ENCODE measurements around the gene COX18. TPM values are rescaled to one million over a fixed set of nuclear protein-coding genes. Genes with fewer than 3 reads are reported as not detected.

Gene COX18
- total and polyA plus RNA-seq, 2 of the 4 experiments (the other 2 are of a cell fraction), result 8.0 to 22.0 TPM

DNA sequence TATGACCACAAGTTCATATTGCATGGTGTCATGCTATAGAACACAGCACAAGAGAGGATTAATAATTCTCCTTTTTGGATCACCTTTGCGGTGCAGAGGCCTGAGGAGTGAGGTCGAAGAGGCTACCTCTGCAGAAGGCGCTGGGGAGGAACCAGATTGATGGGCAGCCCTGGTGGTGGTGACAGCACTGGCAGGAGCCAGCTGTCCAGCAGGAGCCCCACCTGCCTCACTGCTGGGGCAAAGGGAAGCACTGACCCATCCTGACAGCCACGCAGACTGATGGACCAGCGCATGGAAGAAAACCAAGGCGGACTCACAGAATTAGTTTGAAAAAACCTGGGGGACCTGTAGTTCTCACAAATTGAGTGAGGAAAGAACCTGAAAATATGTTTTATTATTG, 50.9 kb downstream of the COX18 start:
- H2BK20ac ChIP-seq (ENCODE audit: low read depth, low read length), result no peak overlapping the region
- no peak overlapping the region for H2BK15ac ChIP-seq (ENCODE audit: low read depth, low read length)
- TF ChIP-seq MAFK (IDR thresholded peaks at IDR 0.05; ENCODE audit: low read depth, low read length) (no peak), MXI1 (IDR thresholded peaks at IDR 0.05; ENCODE audit: borderline replicate concordance, low read depth, low read length) (no peak), FOS (IDR thresholded peaks at IDR 0.05; ENCODE audit: low read depth, low read length) (no peak), RAD21 (IDR thresholded peaks at IDR 0.05; ENCODE audit: low read length) (no peak), CHD1 (IDR thresholded peaks at IDR 0.05; ENCODE audit: low read depth, low read length) (no peak), CEBPB (IDR thresholded peaks at IDR 0.05; ENCODE audit: low read depth, low read length) (no peak), POLR2A (IDR thresholded peaks at IDR 0.05; ENCODE audit: low read depth, low read length) (no peak), RFX5 (IDR thresholded peaks at IDR 0.05; ENCODE audit: low read depth, low read length) (no peak), BHLHE40 (IDR thresholded peaks at IDR 0.05; ENCODE audit: low read depth, low read length) (no peak), MAZ (IDR thresholded peaks at IDR 0.05; ENCODE audit: borderline replicate concordance, low read depth, low read length) (no peak), RCOR1 (IDR thresholded peaks at IDR 0.05; ENCODE audit: insufficient replicate concordance, low read length) (no peak), NFE2L2 (IDR thresholded peaks at IDR 0.05; ENCODE audit: low read depth, low read length) (no peak), SMC3 (IDR thresholded peaks at IDR 0.05; ENCODE audit: low read depth, low read length) (no peak)
- TF ChIP-seq, protein P1, sequence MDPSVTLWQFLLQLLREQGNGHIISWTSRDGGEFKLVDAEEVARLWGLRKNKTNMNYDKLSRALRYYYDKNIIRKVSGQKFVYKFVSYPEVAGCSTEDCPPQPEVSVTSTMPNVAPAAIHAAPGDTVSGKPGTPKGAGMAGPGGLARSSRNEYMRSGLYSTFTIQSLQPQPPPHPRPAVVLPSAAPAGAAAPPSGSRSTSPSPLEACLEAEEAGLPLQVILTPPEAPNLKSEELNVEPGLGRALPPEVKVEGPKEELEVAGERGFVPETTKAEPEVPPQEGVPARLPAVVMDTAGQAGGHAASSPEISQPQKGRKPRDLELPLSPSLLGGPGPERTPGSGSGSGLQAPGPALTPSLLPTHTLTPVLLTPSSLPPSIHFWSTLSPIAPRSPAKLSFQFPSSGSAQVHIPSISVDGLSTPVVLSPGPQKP (IDR thresholded peaks at IDR 0.05; ENCODE audit: borderline replicate concordance, low read depth, low read length), result no peak
- TF ChIP-seq, protein P2, sequence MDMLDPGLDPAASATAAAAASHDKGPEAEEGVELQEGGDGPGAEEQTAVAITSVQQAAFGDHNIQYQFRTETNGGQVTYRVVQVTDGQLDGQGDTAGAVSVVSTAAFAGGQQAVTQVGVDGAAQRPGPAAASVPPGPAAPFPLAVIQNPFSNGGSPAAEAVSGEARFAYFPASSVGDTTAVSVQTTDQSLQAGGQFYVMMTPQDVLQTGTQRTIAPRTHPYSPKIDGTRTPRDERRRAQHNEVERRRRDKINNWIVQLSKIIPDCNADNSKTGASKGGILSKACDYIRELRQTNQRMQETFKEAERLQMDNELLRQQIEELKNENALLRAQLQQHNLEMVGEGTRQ (IDR thresholded peaks at IDR 0.05; ENCODE audit: low read depth, low read length), result no peak
- TF ChIP-seq, protein P3, sequence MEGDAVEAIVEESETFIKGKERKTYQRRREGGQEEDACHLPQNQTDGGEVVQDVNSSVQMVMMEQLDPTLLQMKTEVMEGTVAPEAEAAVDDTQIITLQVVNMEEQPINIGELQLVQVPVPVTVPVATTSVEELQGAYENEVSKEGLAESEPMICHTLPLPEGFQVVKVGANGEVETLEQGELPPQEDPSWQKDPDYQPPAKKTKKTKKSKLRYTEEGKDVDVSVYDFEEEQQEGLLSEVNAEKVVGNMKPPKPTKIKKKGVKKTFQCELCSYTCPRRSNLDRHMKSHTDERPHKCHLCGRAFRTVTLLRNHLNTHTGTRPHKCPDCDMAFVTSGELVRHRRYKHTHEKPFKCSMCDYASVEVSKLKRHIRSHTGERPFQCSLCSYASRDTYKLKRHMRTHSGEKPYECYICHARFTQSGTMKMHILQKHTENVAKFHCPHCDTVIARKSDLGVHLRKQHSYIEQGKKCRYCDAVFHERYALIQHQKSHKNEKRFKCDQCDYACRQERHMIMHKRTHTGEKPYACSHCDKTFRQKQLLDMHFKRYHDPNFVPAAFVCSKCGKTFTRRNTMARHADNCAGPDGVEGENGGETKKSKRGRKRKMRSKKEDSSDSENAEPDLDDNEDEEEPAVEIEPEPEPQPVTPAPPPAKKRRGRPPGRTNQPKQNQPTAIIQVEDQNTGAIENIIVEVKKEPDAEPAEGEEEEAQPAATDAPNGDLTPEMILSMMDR (conservative IDR thresholded peaks at IDR 0.05; ENCODE audit: low read depth, low read length), result no peak
- H3K9ac ChIP-seq (ENCODE audit: low read depth, low read length), result no peak overlapping the region
- H2BK120ac ChIP-seq (ENCODE audit: low read depth, low read length), result no peak overlapping the region
- H2AK5ac ChIP-seq (ENCODE audit: low read depth, low read length), result no peak overlapping the region
- no peak overlapping the region for H2BK5ac ChIP-seq (ENCODE audit: low read depth, low read length, poor library complexity, severe bottlenecking)
- H3K9me1 ChIP-seq (ENCODE audit: insufficient read depth, low read length), result no peaks in the 10 kb centered on the region
- H3K4me3 ChIP-seq (ENCODE audit: insufficient read depth, low read depth, low read length), result no peak overlapping the region
- H4K8ac ChIP-seq (ENCODE audit: low read depth in 2 of 2, low read length in 2 of 2), result no peak overlapping the region
- ATAC-seq (ENCODE audit: low read depth) (no peak), DNase-seq (no peak)
- no peaks in the 10 kb centered on the region for H4K20me1 ChIP-seq (ENCODE audit: insufficient read depth, low read length)
- H3K23ac ChIP-seq (ENCODE audit: low read depth, low read length), result no peak overlapping the region
- H3K27me3 ChIP-seq (ENCODE audit: control insufficient read depth, insufficient read depth, low read length), result no peaks in the 10 kb centered on the region; the same call in 1 of the 2 replicates
- H3K4me1 ChIP-seq (ENCODE audit: control insufficient read depth, insufficient read depth, low read length), result no peaks in the 10 kb centered on the region
- intact Hi-C loops (cut with micrococcal nuclease) (loop anchor here (2.0 kb wide), 1 partner anchor 722 kb away; no protein-coding TSS in a partner anchor), dilution Hi-C loops (cut with HindIII; ENCODE audit: low sequenced_read_pairs, unreplicated experiment) (no loop called here), in situ Hi-C loops (cut with MboI; ENCODE audit: low sequenced_read_pairs) (loop anchor here (5.0 kb wide), 2 partner anchors 311 to 511 kb away; no protein-coding TSS in a partner anchor)
- H3K4me2 ChIP-seq (ENCODE audit: low read depth, low read length), result no peak overlapping the region
- no peak overlapping the region for H4K91ac ChIP-seq (ENCODE audit: insufficient read depth, low read depth, low read length)
- no peak overlapping the region for H3K14ac ChIP-seq (replicated peaks; ENCODE audit: low read depth, low read length)
- ChIA-PET CTCF (no interaction called here), POLR2A (ENCODE audit: unreplicated experiment) (no interaction called here)
- H2AFZ ChIP-seq (replicated peaks; ENCODE audit: low read length, poor library complexity), result no peak overlapping the region
- no peaks in the 10 kb centered on the region for H3K9me3 ChIP-seq (ENCODE audit: control insufficient read depth, insufficient read depth, low read length)
- H2AK9ac ChIP-seq (replicated peaks; ENCODE audit: low read depth, low read length, poor library complexity), result no peak overlapping the region
- no peak overlapping the region for H3K56ac ChIP-seq (ENCODE audit: extremely low read depth, insufficient read depth, low read length)
- 80% methylated on average over 2 of the region's 6 CpGs; no CpG with 5 or more reads in 1 of the 2 experiments for WGBS, 2 experiments (ENCODE audit: extremely low coverage in 2 of 2, insufficient read length in 1 of 2)
- no peaks in the 10 kb centered on the region for H3K79me1 ChIP-seq (ENCODE audit: low read depth in 1 of 2, low read length in 2 of 2)
- no peaks in the 10 kb centered on the region for H3K36me3 ChIP-seq (ENCODE audit: control insufficient read depth, insufficient read depth, low read length)
- no peak overlapping the region for H3K27ac ChIP-seq (ENCODE audit: insufficient read depth, low read length)
- BruUV-seq (replicated peaks), result no TSS peak
- no peak overlapping the region for H3K4ac ChIP-seq (ENCODE audit: low read depth, low read length)
- no peak overlapping the region for H3K18ac ChIP-seq (ENCODE audit: low read depth, low read length)
- no peak overlapping the region for H4K5ac ChIP-seq (ENCODE audit: low read depth, low read length)
